Activated B cell treated with CpG ODN at 0.5 μM for 24 hours (primary cell): ENCODE data around the gene ZFAND2B. TPM values are rescaled to one million over a fixed set of nuclear protein-coding genes. Genes with fewer than 3 reads are reported as not detected.
A peak's percentile ranks its signal among the peaks of the same experiment; 100 is the strongest.
"Not testable (repeated sequence)": the region's sequence is repeated elsewhere in the genome, so short reads cannot be mapped to it uniquely, and the experiment has no call there.

Source experiments
- ATAC-seq: fragments of 200-7000 bp; cut with Tn5 transposase; one replicate; pipeline ENCODE4 v1.10.0; 2021; ENCODE audit warnings: low read depth, mild to moderate bottlenecking, moderate library complexity
- CTCF ChIA-PET: fragments of 350-600 bp; sonication (Branson Sonifier 250); formaldehyde crosslinking; loops from one replicate; lab custom pipeline; 2021; ENCODE audit warnings: antibody characterized with exemption; lab: Charles Lee
- POLR2A ChIA-PET: fragments of 350-600 bp; sonication (Branson Sonifier 250); formaldehyde crosslinking; loops from one replicate; lab custom pipeline; 2021; ENCODE audit warnings: antibody characterized with exemption; lab: Charles Lee
- DNase-seq: peaks from one replicate; pipeline ENCODE4 v3.0.0; 2022
- H3K27ac Mint-ChIP-seq: one replicate; pipeline ENCODE4 v1.8.0; 2020; ENCODE audit warnings: mixed read lengths
- H3K27me3 Mint-ChIP-seq: one replicate; pipeline ENCODE4 v1.8.0; 2021; ENCODE audit warnings: mixed read lengths
- H3K36me3 Mint-ChIP-seq: one replicate; pipeline ENCODE4 v1.8.0; 2021; ENCODE audit warnings: low read depth, mixed read lengths
- H3K4me1 Mint-ChIP-seq: one replicate; pipeline ENCODE4 v1.8.0; 2021; ENCODE audit warnings: mixed read lengths
- H3K4me3 Mint-ChIP-seq: one replicate; pipeline ENCODE4 v1.8.0; 2020; ENCODE audit warnings: mild to moderate bottlenecking, mixed read lengths
- H3K9me3 Mint-ChIP-seq: one replicate; pipeline ENCODE4 v1.8.0; 2020; ENCODE audit warnings: mixed read lengths
- intact Hi-C: fragments of 100-400 bp; cut with micrococcal nuclease; formaldehyde crosslinking; loops from one replicate; pipeline ENCODE4 v1.15.1; 2024
- total RNA-seq: library from RNA; stranded (reverse); gene quantifications from 2 replicates; pipeline ENCODE4 v1.2.3, GENCODE V29; 2022
- TF ChIP-seq, protein P1 (sequence below): fragments of 200-600 bp; IDR thresholded peaks from one replicate; pipeline ENCODE4 v1.8.0; 2022; ENCODE audit warnings: antibody characterized with exemption, mild to moderate bottlenecking

ZFAND2B gene
- total RNA-seq, 1 donor from 2014 or later, result 47.2 TPM

DNA sequence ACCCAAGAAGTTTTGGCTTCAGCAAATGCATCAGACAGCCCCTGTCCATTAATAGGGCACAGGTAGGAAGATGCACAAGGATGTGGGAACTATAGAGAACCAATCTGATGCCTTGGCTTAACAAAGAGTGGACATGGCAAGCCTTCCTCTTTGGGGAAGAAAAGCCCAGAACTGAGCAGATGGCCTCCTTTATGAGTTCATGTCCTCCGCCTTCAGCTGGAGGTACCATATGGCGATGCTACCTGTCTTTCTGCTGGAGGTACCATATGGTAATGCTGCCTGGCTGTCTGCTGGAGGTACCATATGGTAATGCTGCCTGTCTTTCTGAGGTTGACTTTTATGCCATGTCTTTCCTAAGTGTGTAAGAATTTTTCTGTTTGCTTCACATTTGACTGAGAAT, 22.5 kb upstream of the ZFAND2B start:
- intact Hi-C loops, result no loop called here
- CTCF ChIA-PET, result no interaction called here
- TF ChIP-seq, protein P1, sequence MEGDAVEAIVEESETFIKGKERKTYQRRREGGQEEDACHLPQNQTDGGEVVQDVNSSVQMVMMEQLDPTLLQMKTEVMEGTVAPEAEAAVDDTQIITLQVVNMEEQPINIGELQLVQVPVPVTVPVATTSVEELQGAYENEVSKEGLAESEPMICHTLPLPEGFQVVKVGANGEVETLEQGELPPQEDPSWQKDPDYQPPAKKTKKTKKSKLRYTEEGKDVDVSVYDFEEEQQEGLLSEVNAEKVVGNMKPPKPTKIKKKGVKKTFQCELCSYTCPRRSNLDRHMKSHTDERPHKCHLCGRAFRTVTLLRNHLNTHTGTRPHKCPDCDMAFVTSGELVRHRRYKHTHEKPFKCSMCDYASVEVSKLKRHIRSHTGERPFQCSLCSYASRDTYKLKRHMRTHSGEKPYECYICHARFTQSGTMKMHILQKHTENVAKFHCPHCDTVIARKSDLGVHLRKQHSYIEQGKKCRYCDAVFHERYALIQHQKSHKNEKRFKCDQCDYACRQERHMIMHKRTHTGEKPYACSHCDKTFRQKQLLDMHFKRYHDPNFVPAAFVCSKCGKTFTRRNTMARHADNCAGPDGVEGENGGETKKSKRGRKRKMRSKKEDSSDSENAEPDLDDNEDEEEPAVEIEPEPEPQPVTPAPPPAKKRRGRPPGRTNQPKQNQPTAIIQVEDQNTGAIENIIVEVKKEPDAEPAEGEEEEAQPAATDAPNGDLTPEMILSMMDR, result no peak
- DNase-seq (no peak), ATAC-seq (no peak)
- H3K4me1 Mint-ChIP-seq, result peaks cover 18% of the 10 kb centered on the region
- H3K27ac Mint-ChIP-seq, result no peak overlapping the region
- no peaks in the 10 kb centered on the region for H3K27me3 Mint-ChIP-seq
- H3K9me3 Mint-ChIP-seq, result no peaks in the 10 kb centered on the region
- POLR2A ChIA-PET, result interaction anchor here (1.0 kb wide), 1 partner anchor 8 kb away, joined by 5 read pairs; no protein-coding TSS in a partner anchor
- H3K4me3 Mint-ChIP-seq, result no peak overlapping the region
- peaks cover 55% of the 10 kb centered on the region for H3K36me3 Mint-ChIP-seq

DNA sequence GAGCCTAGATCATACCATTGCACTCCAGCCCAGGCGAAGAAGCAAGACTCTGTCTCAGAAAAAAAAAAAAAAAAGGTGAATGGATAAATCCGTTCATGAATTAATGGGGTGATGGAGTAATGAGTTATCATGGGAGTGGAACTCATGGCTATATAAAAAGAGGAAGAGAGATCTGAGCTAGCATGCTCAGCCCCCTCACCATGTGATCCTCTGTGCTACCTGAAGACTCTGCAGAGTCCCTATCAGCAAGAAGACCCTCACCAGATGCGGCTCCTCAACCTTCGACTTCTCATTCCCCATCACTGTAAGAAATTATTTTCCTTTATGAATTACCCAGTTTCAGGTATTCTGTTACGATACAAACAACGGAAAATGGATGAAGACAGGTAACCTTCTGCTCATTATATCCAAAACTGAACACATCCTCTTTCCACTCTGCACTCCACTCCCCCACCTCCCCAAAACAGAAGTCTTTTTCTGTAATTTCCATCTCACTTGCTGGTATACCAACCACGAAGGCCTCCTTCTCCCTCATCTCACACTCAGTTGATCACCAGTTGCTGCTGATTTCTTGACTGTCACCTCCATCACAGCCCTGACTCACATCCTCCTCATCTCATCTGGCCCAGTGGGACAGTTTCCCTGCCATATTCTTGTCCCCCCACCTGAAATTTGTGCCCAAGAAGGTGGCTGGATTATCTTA, 19.7 kb upstream of the ZFAND2B start:
- H3K4me3 Mint-ChIP-seq, result no peak overlapping the region
- TF ChIP-seq, protein P1, result no peak
- H3K27ac Mint-ChIP-seq, result peak overlapping the region; percentile 46
- no peaks in the 10 kb centered on the region for H3K27me3 Mint-ChIP-seq
- ChIA-PET POLR2A (interaction anchor here (0.6 kb wide), 1 partner anchor 61 kb away, joined by 7 read pairs; no protein-coding TSS in a partner anchor), CTCF (no interaction called here)
- H3K36me3 Mint-ChIP-seq, result peaks cover 32% of the 10 kb centered on the region
- ATAC-seq, result peak; percentile 78
- no peak for DNase-seq
- no peaks in the 10 kb centered on the region for H3K9me3 Mint-ChIP-seq
- peaks cover 10% of the 10 kb centered on the region for H3K4me1 Mint-ChIP-seq
- intact Hi-C loops, result loop anchor here (1.0 kb wide), 1 partner anchor 9 kb away; the partner anchor contains the start of gene RETREG2

DNA sequence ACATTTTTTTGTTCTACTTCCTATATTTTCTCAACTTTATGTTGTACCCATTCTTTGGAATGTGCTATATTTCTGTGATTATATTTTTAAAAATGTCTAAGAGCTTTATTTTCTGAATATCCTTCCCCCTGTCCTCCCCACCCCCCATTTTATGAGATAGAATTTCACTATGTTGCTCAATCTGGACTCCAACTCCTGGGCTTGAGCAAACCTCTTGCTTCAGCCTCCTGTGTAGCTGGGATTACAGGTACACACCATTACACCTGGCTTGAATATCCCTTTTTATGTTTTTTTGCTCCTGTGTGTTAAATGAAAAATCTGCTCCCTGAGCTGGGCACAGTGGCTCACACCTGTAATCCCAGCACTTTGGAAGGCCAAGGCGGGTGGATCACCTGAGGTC, 9.2 kb upstream of the ZFAND2B start:
- no peak for DNase-seq
- POLR2A ChIA-PET, result interaction anchor here (0.7 to 1.4 kb wide), 4 partner anchors 9 to 526 kb away, joined by 3 to 6 read pairs (median 4); partner anchors contain the start of genes RNF25, STK36 and ZFAND2B
- Mint-ChIP-seq H3K9me3 (no peaks in the 10 kb centered on the region), H3K4me1 (no peaks in the 10 kb centered on the region), H3K27me3 (peaks cover 6% of the 10 kb centered on the region), H3K4me3 (no peak overlapping the region), H3K36me3 (no peaks in the 10 kb centered on the region), H3K27ac (no peak overlapping the region)
- no peak for ATAC-seq
- CTCF ChIA-PET, result no interaction called here
- intact Hi-C loops, result no loop called here
- TF ChIP-seq, protein P1, result no peak

DNA sequence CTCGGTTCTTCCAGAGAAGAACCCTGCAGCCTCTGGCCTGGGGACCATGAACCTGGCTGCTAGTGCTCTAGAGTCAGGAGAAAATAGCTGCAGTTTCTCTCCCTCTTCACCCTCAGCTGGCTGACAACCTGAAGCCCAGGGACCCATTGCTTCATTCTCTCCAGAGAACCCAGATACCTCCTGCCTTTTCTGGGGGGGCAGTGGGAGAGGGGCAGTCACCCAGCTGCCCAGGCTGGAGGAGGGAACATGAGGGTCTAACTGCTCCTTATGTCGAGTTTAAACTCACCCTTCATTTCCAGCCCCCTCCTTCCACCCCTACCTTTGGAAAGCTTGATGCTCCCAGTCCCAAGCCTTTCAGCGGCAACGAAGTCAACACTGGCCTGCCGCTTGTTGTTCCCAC, 7.6 kb upstream of the ZFAND2B start:
- Mint-ChIP-seq H3K27me3 (peaks cover 6% of the 10 kb centered on the region), H3K36me3 (no peaks in the 10 kb centered on the region), H3K4me3 (no peak overlapping the region), H3K4me1 (no peaks in the 10 kb centered on the region), H3K27ac (no peak overlapping the region), H3K9me3 (no peaks in the 10 kb centered on the region)
- no peak for DNase-seq
- TF ChIP-seq, protein P1, result no peak
- ATAC-seq, result no peak
- POLR2A ChIA-PET, result no interaction called here
- CTCF ChIA-PET, result no interaction called here
- intact Hi-C loops, result no loop called here

DNA sequence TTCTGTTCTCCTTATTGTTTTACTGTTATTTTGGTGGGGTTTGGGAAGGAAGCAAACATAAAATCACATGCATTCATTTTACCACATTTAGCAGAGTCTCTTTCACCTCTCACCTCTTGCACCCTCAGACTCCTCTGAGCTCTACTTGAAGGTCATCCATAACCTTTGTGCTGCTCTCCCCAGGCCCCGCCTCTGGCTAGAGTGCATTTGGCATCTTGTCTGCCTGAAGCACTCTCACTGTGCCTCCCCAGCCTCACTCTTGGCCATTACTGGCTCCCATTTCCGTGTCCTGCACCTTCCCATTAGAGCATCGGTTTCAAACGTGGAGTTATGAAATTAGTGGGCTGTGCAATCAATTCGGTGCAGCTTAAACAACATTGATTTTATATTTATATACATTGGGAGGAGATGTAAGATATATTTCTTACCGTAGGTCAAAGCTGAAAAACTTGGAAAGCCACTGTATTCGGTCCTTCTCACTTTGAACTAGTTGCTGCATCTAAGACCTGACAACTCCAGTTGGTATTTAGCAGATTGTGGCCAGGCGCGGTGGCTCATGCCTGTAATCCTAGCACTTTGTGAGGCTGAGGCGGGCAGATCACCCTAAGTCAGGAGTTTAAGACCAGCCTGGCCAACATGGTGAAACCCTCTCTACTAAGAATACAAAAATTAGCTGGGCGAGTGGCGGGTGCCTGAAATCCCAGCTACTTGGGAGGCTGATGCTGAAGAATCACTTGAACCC, 6.9 kb upstream of the ZFAND2B start:
- intact Hi-C loops, result no loop called here
- Mint-ChIP-seq H3K27me3 (peaks cover 6% of the 10 kb centered on the region), H3K27ac (no peak overlapping the region), H3K9me3 (no peaks in the 10 kb centered on the region), H3K4me1 (no peaks in the 10 kb centered on the region), H3K36me3 (no peaks in the 10 kb centered on the region), H3K4me3 (no peak overlapping the region)
- ChIA-PET POLR2A (no interaction called here), CTCF (no interaction called here)
- ATAC-seq (no peak), DNase-seq (no peak)
- TF ChIP-seq, protein P1, result no peak

DNA sequence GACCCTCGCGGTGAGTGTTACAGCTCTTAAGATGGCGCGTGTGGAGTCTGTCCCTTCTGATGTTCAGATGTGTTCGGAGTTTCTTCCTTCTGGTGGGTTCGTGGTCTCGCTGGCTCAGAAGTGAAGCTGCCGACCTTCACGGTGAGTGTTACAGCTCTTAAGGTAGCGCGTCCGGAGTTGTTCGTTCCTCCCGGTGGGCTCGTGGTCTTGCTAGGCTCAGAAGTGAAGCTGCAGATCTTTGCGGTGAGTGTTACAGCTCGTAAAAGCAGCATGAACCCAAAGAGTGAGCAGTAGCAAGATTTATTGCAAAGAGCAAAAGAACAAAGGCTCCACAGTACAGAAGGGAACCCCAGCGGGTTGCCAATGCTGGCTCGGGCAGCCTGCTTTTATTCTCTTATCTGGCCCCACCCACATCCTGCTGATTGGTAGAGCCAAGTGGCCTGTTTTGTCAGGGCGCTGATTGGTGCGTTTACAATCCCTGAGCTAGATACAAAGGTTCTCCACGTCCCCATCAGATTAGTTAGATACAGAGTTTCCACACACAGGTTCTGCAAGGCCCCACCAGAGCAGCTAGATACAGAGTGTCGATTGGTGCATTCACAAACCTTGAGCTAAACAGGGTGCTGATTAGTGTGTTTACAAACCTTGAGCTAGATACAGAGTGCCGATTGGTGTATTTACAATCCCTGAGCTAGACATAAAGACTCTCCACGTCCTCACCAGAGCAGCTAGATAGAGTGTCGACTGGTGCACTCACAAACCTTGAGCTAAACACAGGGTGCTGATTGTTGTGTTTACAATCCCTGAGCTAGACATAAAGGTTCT, 5.9 kb upstream of the ZFAND2B start:
- H3K4me1 Mint-ChIP-seq, H3K36me3 Mint-ChIP-seq, intact Hi-C loops, H3K27me3 Mint-ChIP-seq, CTCF ChIA-PET, H3K9me3 Mint-ChIP-seq, DNase-seq, H3K27ac Mint-ChIP-seq, H3K4me3 Mint-ChIP-seq, ATAC-seq: not testable (repeated sequence)
- POLR2A ChIA-PET, result interaction anchor here (1.2 kb wide), 1 partner anchor 78 kb away, joined by 3 read pairs; the partner anchor contains the start of gene DNAJB2

DNA sequence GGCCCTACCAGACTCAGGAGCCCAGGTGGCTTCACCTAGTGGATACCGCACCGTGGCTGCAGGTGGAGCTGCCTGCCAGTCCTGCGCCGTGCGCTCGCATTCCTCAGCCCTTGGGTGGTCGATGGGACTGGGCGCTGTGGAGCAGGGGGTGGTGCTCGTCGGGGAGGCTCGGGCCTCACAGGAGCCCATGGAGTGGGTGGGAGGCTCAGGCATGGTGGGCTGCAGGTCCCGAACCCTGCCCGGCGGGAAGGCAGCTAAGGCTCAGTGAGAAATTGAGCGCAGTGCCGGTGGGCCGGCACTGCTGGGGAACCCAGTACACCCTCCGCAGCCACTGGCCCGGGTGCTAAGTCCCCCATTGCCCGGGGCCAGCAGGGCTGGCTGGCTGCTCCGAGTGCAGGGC, 5.3 kb upstream of the ZFAND2B start:
- DNase-seq, ATAC-seq, H3K4me1 Mint-ChIP-seq, CTCF ChIA-PET, intact Hi-C loops, H3K4me3 Mint-ChIP-seq, H3K9me3 Mint-ChIP-seq, H3K27me3 Mint-ChIP-seq, H3K36me3 Mint-ChIP-seq, H3K27ac Mint-ChIP-seq: not testable (repeated sequence)
- POLR2A ChIA-PET, result interaction anchor here (1.2 kb wide), 1 partner anchor 78 kb away, joined by 3 read pairs; the partner anchor contains the start of gene DNAJB2
